H1 (cell line): Measurements from ENCODE around the gene VDR.

Experiments used
- CEBPB ChIP-seq: IDR thresholded peaks from 2 replicates; pipeline ENCODE4 v1.6.1; 2012; ENCODE audit warnings: low read depth, low read length
- CREB1 ChIP-seq: IDR thresholded peaks from 2 replicates; pipeline ENCODE4 v1.6.1; 2012; ENCODE audit warnings: inconsistent platforms
- EGR1 ChIP-seq: IDR thresholded peaks from 2 replicates; pipeline ENCODE4 v1.6.1; 2011; ENCODE audit warnings: low read depth, low read length, borderline replicate concordance
- EZH2 ChIP-seq: fragments of 200-600 bp; sonication (generic); IDR thresholded peaks from 2 replicates; pipeline ENCODE4 v1.7.1; 2012; ENCODE audit warnings: low read depth, mild to moderate bottlenecking, moderate library complexity, low read length, inconsistent platforms; ENCODE audit not compliant: severe bottlenecking
- POLR2A ChIP-seq, 2 experiments: IDR thresholded peaks; 1 replicate in 1 of 2; 2 replicates in 1 of 2; pipeline ENCODE4 v1.6.1; 2011; ENCODE audit warnings: low read depth in 2 of 2, low read length in 2 of 2, mild to moderate bottlenecking in 2 of 2; ENCODE audit errors: control extremely low read depth in 1 of 2
- RBBP5 ChIP-seq: IDR thresholded peaks from 2 replicates; pipeline ENCODE4 v1.7.1; 2012; ENCODE audit warnings: low read depth, mild to moderate bottlenecking, inconsistent platforms, low read length, moderate library complexity, borderline replicate concordance
- RFX5 ChIP-seq: IDR thresholded peaks from 2 replicates; pipeline ENCODE4 v1.6.1; 2011; ENCODE audit warnings: low read depth, low read length, improper control_type of control experiment, borderline replicate concordance
- TAF7 ChIP-seq: optimal IDR thresholded peaks from 2 replicates; pipeline ENCODE3; 2011; ENCODE audit warnings: low read depth, mild to moderate bottlenecking, inconsistent platforms, low read length, moderate library complexity, borderline replicate concordance
- TF ChIP-seq, protein P1 (sequence below), 3 experiments: IDR thresholded peaks; 1 replicate in 2 of 3; 2 replicates in 1 of 3; pipeline versions ENCODE4 v1.5.1 to v1.6.1; 2011; ENCODE audit warnings: low read length in 3 of 3, mild to moderate bottlenecking in 3 of 3, inconsistent platforms in 2 of 3, low read depth in 1 of 3, moderate library complexity in 1 of 3; ENCODE audit not compliant: insufficient read depth in 1 of 3; ENCODE audit errors: control extremely low read depth in 1 of 3
- TF ChIP-seq, protein P2 (sequence below): fragments of 300-600 bp; sonication (generic); IDR thresholded peaks from 2 replicates; pipeline ENCODE4 v1.7.1; 2012; ENCODE audit warnings: low read length, moderate library complexity, mild to moderate bottlenecking, inconsistent platforms; ENCODE audit not compliant: insufficient replicate concordance

DNA sequence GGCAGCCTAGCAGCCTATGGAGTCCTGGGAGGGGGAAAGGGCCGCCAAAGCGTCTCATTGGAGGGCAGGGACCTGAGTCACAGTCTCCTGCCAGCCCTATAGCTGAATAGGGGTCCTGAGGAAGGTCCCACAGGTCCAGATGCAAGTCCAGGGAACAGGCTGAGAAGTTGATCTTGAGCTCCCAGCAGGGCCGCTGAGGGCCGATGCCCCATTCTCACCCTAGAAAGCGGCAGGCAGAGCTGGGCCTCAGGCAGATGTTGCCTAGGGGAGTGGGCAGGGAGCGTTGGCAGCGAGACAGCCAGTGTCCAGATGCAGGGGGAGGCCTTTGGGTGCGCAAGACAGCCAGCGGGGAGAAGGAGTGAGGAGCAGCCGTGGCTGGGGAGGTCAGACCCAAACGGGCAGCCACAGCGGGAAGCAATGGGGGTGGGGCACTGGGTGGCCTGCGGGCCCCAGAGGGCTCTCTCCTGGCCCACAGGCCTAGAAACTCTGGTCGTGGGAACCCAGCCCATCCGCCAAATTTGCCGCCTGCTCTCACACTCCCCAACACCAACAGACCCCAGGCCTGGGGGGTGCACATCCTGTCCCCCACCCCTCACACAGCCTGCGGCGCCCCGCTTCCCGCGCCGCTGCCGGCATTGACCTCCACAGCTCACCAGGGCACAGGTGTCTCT, 86.2 kb downstream of the VDR start:
- TF ChIP-seq CEBPB (no peak), EZH2 (no peak), EGR1 (no peak), POLR2A (IDR thresholded peaks at IDR 0.05; ENCODE audit: control extremely low read depth in 1 of 2, low read depth in 2 of 2, low read length in 2 of 2) (peak in 1 of 2 experiments; percentile 17; a peak in 1 of 3 replicates), TAF7 (no peak), CREB1 (no peak), RBBP5 (no peak), RFX5 (no peak)
- TF ChIP-seq, protein P1, sequence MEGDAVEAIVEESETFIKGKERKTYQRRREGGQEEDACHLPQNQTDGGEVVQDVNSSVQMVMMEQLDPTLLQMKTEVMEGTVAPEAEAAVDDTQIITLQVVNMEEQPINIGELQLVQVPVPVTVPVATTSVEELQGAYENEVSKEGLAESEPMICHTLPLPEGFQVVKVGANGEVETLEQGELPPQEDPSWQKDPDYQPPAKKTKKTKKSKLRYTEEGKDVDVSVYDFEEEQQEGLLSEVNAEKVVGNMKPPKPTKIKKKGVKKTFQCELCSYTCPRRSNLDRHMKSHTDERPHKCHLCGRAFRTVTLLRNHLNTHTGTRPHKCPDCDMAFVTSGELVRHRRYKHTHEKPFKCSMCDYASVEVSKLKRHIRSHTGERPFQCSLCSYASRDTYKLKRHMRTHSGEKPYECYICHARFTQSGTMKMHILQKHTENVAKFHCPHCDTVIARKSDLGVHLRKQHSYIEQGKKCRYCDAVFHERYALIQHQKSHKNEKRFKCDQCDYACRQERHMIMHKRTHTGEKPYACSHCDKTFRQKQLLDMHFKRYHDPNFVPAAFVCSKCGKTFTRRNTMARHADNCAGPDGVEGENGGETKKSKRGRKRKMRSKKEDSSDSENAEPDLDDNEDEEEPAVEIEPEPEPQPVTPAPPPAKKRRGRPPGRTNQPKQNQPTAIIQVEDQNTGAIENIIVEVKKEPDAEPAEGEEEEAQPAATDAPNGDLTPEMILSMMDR (IDR thresholded peaks at IDR 0.05; ENCODE audit: control extremely low read depth in 1 of 3, insufficient read depth in 1 of 3, low read depth in 1 of 3, low read length in 3 of 3) = no peak
- TF ChIP-seq, protein P2, sequence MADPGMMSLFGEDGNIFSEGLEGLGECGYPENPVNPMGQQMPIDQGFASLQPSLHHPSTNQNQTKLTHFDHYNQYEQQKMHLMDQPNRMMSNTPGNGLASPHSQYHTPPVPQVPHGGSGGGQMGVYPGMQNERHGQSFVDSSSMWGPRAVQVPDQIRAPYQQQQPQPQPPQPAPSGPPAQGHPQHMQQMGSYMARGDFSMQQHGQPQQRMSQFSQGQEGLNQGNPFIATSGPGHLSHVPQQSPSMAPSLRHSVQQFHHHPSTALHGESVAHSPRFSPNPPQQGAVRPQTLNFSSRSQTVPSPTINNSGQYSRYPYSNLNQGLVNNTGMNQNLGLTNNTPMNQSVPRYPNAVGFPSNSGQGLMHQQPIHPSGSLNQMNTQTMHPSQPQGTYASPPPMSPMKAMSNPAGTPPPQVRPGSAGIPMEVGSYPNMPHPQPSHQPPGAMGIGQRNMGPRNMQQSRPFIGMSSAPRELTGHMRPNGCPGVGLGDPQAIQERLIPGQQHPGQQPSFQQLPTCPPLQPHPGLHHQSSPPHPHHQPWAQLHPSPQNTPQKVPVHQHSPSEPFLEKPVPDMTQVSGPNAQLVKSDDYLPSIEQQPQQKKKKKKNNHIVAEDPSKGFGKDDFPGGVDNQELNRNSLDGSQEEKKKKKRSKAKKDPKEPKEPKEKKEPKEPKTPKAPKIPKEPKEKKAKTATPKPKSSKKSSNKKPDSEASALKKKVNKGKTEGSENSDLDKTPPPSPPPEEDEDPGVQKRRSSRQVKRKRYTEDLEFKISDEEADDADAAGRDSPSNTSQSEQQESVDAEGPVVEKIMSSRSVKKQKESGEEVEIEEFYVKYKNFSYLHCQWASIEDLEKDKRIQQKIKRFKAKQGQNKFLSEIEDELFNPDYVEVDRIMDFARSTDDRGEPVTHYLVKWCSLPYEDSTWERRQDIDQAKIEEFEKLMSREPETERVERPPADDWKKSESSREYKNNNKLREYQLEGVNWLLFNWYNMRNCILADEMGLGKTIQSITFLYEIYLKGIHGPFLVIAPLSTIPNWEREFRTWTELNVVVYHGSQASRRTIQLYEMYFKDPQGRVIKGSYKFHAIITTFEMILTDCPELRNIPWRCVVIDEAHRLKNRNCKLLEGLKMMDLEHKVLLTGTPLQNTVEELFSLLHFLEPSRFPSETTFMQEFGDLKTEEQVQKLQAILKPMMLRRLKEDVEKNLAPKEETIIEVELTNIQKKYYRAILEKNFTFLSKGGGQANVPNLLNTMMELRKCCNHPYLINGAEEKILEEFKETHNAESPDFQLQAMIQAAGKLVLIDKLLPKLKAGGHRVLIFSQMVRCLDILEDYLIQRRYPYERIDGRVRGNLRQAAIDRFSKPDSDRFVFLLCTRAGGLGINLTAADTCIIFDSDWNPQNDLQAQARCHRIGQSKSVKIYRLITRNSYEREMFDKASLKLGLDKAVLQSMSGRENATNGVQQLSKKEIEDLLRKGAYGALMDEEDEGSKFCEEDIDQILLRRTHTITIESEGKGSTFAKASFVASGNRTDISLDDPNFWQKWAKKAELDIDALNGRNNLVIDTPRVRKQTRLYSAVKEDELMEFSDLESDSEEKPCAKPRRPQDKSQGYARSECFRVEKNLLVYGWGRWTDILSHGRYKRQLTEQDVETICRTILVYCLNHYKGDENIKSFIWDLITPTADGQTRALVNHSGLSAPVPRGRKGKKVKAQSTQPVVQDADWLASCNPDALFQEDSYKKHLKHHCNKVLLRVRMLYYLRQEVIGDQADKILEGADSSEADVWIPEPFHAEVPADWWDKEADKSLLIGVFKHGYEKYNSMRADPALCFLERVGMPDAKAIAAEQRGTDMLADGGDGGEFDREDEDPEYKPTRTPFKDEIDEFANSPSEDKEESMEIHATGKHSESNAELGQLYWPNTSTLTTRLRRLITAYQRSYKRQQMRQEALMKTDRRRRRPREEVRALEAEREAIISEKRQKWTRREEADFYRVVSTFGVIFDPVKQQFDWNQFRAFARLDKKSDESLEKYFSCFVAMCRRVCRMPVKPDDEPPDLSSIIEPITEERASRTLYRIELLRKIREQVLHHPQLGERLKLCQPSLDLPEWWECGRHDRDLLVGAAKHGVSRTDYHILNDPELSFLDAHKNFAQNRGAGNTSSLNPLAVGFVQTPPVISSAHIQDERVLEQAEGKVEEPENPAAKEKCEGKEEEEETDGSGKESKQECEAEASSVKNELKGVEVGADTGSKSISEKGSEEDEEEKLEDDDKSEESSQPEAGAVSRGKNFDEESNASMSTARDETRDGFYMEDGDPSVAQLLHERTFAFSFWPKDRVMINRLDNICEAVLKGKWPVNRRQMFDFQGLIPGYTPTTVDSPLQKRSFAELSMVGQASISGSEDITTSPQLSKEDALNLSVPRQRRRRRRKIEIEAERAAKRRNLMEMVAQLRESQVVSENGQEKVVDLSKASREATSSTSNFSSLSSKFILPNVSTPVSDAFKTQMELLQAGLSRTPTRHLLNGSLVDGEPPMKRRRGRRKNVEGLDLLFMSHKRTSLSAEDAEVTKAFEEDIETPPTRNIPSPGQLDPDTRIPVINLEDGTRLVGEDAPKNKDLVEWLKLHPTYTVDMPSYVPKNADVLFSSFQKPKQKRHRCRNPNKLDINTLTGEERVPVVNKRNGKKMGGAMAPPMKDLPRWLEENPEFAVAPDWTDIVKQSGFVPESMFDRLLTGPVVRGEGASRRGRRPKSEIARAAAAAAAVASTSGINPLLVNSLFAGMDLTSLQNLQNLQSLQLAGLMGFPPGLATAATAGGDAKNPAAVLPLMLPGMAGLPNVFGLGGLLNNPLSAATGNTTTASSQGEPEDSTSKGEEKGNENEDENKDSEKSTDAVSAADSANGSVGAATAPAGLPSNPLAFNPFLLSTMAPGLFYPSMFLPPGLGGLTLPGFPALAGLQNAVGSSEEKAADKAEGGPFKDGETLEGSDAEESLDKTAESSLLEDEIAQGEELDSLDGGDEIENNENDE = no peak
